ENCODE measurements around the gene NEK2.
"Not testable (repeated sequence)": the region's sequence is repeated elsewhere in the genome, so short reads cannot be mapped to it uniquely, and the experiment has no call there.

Gene NEK2

DNA sequence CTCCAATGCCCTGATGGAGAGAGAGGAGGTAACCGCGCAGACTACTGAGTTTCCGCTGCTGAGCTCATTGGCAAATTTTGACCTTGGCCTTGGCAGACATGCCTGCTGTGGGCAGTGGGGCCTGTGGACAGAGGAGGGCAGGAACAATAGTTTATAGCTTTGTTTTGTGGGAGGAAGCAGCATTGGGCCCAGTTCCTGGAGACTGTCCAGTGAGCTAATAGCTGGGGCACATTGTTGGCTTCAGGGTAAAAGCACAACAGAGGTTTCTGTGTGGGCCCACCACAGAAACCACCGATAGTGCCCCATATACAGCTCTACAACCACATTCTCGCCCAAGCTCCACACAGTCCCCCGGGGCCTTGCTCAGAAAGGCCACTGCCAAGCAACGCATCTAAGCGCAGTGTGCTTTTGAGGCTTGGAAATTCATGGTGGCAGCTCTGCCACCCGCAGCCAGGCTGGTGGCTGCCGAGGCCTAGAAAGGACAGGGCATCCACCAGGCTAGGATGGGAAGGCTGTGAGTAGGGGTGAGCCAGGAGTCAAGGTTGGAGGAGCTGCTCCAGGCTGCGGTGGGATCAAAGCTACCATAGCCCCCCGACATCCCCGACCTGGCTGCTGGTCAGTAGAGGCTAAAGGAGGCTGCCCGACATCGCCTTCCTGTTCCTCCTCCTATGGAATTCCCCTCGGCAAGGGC is 43.2 kb downstream of the NEK2 start:
- DNase-seq = no peak

DNA sequence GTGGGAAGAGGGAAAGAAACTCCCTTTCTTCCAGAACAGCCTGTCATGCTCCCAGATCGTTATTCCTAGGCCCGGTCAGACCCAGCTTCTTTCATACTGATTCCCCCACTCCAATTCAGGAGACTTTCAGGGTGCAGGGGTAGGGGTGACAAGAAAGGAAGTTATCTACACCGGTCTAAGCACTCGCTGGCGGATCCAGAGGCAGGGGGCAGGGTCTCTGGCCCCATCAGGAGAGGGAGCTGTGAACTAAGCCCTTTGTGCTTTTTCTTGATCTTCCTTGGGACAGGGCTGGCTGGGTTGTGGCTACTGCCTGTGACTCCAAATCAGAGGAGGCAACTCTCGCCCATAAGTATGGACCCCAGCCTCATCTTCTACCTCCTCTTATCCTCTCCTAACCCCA is 44.3 kb downstream of the NEK2 start:
- DNase-seq = no peak

DNA sequence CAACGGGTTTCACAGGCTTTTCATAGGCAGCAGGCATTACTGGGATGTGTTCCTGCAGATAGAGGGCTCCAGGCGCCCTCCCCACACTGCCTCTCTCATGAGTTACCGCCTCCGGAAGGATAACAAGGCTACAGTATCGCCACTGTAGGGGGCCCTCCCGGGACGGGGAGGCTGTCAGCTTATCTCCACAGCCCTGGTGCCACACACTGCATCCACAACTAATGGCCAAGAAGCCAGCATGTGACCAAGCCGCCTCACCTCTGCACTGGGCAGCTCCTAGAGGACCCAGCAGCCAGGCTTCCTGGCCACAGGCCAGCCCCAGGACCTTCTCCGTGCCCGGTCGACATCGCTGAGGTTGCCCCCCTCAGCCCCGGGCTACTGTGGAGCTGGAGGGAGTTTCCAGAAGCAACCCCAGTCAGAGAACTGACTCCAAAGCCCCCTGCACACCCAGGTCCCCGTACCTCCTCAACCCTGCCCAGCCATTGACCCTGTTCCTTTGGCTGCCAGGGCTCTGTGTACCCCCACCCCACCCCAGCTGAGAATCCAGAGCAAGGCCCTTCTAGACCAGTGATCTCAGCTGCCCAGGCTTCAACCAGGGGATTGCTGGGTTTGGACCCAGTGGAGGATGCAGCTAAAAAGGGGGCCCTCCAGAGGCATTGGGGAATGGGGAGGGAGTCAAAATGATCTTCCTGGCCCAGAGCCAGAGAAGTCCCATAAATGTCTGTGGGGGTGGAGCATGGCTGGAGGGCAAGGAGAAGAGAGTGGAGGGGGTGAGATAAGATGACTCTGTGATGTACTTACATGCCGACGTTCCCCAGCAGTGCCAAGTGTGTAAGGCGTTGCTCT is 45.0 kb downstream of the NEK2 start:
- DNase-seq = no peak

DNA sequence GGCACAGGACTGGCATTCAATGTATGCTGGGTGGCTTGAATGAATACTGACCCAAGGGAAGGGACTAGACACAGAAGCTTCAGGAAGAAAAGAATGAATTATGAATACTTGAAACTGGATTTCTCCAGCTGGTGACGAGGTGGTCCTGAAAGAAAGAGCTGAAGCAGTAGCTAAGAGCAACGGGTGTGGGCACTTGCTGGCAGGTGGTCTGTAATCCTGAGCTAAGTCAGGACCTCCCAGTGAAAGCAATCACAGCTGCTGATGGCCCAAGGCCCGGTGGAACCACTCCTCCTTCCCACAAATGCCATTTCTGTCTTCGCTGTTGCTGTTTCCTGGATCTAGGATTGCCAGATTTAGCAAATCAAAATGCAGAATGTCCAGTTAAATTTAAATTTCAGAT is 47.0 kb downstream of the NEK2 start:
- no peak for DNase-seq

DNA sequence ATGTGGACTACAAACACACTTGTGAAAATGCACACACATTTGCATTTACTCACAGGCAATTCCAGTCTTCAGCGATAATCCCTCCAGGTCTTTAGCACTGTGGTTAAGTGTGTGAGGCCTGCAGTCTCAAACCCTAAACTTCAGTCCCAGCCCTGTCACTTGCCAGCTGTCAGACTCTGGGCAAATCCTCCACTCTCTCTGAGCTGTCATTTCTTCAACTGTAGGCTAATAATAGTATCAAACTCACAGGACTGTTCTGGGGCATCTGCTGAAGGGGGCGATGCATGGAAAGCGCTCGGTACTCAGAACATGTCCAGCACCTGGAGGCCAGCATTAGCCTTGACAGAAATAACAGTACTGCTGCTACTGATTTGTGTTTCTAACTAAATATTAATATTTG is 48.2 kb downstream of the NEK2 start:
- DNase-seq = no peak

DNA sequence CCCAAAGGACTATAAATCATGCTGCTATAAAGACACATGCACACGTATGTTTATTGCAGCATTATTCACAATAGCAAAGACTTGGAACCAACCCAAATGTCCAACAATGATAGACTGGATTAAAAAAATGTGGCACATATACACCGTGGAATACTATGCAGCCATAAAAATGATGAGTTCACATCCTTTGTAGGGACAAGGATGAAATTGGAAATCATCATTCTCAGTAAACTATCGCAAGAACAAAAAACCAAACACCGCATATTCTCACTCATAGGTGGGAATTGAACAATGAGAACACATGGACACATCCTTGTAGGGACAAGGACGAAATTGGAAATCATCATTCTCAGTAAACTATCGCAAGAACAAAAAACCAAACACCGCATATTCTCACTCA is 49.6 kb downstream of the NEK2 start:
- not testable (repeated sequence) for DNase-seq

DNA sequence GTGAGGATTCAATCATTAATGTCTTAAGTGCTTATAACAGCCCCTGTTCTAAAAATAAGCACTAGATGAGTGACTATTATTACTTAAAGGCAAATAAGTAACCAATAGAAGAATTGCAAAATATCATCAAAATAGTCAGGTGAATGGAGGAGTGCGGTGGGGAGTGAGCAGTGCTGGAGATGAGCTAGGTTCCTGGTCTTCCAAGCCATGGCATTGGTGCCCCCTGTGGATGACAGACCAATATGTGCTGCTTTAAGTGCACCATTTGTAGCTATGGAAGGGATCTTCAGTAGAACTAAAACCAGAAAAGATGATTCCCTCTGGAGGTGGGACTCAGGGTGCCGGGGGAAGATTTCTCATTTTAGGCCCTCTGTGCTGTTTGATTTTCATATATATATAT is 50.4 kb downstream of the NEK2 start:
- DNase-seq = no peak

DNA sequence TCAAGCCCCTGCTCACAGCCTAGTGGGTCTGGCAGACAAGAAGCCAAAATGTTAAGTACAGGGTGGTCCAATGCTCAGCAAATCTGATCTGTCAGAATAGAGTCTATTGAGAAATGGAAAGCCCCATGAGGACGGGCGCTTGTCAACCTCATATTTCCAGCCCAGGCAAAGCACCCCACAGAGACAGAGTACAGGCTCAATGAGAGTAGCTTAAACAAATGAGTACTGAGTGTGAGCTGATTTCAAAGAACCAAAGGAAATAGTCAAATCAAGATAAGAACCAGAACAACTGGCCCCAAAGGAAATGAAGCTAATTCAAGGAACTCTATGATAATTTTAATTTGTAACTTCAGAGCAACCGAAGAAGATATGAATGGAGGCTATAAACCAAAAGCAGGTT is 51.9 kb downstream of the NEK2 start:
- DNase-seq = no peak

DNA sequence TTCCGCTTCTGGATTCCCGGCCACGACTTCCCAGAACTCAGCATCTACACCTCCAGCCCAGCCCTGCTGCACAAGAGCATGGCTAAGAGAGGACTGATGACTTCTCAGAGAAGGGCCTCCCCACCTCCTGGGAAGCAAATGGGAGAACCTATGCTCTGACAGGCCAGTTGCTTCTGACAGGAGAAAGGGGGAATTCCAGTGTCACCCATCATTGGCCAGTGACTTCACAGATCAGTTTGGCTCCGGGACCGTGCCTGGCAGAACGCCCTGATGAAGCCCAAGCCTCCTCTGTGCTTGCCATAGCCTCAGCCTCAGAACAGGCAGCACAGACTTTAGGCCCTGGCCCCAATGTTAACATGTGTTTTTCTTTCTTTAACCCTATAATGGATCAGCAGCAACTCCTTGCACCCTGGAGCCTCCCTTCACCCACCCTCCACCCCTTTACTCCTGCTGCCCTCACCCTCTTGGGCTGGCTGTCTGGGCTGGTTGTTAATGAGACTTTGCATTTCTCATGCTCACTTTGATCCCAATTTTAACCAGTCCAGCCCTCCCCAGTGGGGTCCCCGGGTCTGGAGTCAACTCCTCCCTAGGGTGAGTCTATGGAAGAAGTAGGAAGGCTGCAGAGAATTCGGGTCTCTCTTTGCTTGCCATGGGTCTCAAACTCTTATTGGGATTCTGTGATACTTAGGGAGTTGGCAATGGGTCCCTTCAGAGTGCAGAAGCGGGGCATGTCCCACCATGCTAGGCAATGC is 53.8 kb downstream of the NEK2 start:
- DNase-seq = no peak

DNA sequence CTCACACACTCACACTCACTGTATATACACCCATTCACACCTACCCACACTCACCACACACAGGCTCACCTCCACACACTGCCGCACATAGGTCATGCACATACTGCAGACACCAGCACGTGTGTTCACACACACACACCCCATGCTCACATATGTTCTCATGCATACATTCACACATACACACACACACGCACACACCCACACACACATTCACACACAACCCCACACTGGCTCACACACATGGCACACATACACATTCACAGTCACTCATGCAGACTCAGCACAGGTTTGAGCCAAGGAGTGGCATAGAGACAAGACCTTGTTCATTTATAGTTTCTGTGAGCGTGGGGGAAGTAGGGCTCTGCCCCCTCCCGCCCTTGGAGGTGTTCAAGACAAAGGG is 55.3 kb downstream of the NEK2 start:
- no peak for DNase-seq

DNA sequence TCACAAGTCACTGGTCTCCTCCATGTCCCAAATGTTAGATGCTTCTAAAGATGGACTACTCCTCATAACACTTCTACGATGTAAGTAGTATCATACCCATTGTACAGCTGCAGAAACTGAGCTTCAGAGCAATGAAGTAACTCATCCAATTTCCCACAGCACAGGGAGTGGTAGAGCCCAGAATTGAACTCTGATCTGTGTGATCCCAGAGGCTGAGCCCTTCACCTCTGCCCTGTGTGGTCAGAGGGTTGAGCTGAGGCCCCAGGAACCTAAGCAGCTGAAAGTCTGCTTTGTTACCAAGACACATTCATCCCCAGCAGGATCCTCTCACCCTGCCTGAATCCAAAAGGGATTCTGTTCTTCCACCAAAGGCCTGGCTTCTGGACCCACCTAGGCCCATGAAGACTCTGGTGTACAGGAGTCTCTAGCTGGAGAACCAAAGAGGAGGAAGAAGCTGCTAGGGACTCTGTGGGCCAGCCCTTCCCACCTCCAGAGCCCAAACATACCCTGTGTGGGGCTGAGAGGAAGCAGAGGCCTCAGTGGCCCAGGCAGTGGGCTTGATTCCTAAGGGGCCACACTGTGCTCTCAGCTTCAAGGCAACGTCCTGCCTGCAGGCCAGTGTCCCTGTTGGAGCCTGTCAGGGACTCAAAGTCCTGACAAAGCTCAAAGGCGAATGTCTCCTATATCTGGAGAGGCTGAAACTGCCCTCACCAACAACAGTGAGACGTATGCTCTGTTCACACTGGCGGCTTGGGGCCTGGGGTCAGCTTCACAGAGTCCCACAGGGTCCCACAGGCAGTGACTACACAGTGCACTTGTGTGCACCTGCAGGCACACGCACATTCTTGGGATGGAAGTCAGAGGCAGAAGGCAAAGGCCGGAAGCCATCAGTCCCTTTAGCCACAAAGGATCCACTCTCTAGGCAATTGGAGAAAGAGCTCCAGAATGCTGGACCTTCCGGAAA is 56.1 kb downstream of the NEK2 start:
- DNase-seq = no peak

DNA sequence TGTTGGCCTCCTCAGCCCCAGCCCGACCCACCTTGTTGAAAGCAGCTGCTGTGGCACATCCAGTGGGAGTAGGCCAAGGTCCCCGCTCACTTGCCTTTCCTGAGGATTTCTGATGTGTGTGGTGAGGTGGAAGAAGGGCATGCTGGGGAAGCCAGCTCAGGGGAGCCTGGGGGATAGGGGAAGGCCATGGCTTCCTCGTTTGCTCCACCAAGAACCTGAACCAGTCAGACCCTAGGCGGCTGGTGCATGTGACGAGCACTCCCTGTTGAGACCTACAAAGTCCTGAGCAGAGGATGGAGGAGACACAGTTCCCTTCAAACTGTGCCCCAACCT is 58.5 kb downstream of the NEK2 start:
- no peak for DNase-seq

DNA sequence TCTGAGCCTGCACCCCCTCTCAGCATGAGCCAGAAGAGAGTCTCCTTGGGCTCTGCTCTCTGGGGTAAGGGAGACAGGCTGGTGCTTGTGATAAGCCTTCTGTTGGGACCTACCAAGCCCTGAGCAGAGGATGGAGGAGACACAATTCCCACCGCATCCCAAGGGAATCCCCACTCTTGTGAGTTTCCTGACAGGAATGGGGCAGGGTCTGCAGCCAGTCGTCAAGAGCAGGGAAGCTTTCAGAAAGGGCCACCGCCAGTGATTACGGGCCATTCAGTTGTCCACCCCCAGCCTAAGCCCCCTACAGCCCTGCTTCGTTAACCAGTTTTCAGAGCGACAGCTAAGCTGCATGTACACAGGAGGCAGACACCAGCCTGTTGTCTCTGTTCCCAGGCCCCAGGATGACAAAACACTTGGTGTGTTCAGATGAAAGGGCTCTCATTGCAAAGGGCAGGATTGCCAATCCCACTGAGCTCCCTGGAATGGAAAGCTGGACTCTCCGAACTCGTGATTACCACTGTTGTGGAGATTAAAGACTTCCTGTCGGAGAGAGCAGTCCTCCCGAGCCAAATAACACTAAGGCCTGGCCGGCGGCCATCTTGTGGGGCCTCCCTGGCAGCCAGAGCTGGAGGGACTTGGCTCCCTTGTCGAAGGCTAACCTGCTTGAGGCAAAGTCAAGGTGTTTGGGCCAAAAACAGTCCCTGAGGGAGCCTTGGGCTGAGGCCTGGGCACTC is 59.0 kb downstream of the NEK2 start:
- DNase-seq = no peak

DNA sequence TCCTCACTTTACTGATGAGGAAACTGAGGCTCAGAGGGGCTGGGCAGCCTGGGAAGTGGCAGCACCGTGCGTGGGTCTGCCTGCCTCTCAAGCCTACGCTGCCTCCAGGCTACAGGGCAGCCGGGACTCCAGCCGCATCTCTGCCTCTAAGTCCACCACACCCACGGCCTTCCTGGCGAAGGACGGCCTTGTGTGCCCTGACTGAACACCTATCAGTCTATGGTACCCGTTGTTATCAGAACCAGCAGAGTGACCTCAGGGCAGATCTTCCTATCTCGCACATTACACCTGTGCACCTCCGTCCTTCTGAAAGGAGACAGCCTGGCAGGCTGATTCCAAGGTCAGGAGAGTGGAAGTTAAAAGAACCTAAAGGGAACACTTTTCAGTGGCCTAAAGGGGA is 60.8 kb downstream of the NEK2 start:
- no peak for DNase-seq

DNA sequence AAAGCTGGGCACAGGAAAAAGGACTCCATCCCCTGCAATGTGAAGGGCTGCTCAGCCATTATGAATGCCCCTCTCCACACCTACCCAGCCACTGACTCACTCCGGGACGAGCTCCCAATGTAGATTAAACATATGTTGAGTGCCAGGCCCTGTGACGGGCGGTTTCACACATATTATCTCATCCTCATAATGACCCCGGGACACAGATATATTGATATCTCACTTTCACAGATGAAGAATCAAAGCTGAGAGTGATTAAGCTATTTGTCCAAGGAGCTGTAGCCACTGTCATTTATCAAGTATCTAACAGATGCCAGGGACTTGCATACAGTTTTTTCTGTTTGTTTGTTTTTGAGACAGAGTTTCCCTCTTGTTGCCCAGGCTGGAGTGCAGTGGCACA is 61.5 kb downstream of the NEK2 start:
- no peak for DNase-seq

DNA sequence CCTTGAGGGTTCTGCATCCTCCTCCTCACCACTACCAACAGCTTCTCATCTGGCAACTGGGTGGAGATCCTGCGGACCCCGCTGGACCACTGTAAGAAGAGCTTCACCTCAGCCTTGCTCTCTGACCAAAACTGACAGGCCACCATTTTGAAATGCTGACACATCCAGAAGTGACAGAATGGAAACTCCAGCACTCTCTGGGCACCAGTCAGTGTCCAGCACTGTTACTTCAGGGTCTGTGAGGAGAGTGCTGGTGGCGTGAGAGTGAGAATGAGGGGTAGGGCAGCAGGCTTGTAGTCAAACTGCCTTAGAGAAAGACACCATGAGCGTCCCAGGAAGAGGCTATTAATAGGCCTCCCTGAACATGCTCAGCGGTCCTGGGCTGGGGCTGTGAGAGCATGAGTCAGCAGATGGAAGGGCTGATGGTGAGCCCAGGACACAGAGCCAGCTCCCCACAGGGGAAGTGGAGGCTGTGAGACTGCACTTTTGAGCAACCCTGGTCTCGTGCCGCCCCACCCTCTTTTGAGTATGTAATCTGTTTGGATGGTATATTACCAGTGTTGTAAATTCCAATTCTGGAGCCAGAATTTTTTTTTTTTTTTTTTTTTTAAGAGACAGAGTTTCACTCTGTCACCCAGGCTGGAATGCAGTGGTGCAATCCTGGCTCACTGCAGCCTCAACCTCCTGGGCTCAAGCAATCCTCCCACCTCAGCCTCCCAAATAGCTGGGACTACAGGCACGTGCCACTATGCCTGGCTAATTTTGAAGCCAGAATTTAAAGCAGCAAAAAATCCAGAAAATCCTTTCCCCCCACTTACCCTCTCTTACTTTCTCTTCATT is 62.1 kb downstream of the NEK2 start:
- no peak for DNase-seq

DNA sequence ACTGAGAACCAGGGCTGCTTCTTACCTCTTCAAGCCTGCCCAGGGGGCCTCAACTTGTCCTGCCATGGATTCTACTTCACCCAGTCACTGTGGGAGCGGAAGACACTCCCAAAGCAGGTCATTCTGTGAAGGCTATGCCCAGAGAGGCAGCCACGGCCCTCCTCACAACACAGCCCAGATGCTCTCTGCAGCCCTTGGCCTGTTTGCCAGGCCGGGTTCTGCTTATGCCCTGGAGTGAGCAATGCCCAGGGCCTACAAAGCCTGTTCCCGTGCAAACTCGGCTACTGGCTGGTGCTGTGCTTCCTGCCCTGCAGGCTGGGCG is 62.7 kb downstream of the NEK2 start:
- no peak for DNase-seq
